Coronary artery (tissue), 2 donors: ENCODE data around the gene AQP1.
A peak's percentile ranks its signal among the peaks of the same experiment; 100 is the strongest.

Experiments used
- DNase-seq: peaks from one replicate; pipeline ENCODE4 v3.0.0-alpha.2; 2017; ENCODE audit warnings: low spot score
- H3K27ac ChIP-seq, 2 donors: fragments of 200-600 bp; sonication (generic); one replicate each; pipeline ENCODE4 v1.5.1; 2016 to 2019
- H3K4me3 ChIP-seq: fragments of 200-600 bp; sonication (generic); 2 replicates; pipeline ENCODE4 v1.5.1; 2016; ENCODE audit warnings: mild to moderate bottlenecking, moderate library complexity
- TF ChIP-seq, protein P1 (sequence below): fragments of 200-600 bp; sonication (generic); IDR thresholded peaks from one replicate; pipeline ENCODE4 v1.5.1; 2019; ENCODE audit warnings: antibody characterized with exemption

The AQP1 gene

DNA sequence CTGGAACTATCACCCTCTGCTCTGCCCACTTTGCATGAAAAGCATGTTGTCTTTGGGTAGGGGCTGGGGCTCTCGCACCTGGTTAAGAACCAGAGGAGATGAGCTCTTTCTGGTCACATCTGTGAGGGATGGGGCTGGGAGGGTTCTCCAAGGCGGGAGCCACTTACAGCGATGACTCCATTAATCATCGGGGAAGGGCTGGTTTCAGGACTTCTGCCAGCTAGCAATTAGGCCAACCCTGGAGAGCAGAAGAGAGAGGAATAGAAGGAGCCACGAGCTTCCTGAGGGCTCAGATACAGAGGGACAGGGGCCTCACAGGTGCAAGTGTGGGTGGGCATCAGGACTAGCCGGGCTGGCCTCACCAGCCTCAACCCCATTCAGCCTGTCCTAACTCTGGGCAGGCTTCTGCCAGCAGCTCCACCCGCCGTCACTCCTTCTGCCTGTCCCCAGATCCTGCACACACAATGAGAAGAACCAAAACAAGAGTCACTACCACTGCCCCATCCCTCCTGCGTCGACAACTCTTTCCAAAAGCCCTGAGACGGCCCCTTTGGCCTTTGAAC, 8.4 kb downstream of the AQP1 start:
- TF ChIP-seq, protein P1, sequence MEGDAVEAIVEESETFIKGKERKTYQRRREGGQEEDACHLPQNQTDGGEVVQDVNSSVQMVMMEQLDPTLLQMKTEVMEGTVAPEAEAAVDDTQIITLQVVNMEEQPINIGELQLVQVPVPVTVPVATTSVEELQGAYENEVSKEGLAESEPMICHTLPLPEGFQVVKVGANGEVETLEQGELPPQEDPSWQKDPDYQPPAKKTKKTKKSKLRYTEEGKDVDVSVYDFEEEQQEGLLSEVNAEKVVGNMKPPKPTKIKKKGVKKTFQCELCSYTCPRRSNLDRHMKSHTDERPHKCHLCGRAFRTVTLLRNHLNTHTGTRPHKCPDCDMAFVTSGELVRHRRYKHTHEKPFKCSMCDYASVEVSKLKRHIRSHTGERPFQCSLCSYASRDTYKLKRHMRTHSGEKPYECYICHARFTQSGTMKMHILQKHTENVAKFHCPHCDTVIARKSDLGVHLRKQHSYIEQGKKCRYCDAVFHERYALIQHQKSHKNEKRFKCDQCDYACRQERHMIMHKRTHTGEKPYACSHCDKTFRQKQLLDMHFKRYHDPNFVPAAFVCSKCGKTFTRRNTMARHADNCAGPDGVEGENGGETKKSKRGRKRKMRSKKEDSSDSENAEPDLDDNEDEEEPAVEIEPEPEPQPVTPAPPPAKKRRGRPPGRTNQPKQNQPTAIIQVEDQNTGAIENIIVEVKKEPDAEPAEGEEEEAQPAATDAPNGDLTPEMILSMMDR: no peak
- H3K4me3 ChIP-seq: peak overlapping the region; percentile 19
- H3K27ac ChIP-seq: peak overlapping the region; percentile 79 to 96
- peak; percentile 75 for DNase-seq

DNA sequence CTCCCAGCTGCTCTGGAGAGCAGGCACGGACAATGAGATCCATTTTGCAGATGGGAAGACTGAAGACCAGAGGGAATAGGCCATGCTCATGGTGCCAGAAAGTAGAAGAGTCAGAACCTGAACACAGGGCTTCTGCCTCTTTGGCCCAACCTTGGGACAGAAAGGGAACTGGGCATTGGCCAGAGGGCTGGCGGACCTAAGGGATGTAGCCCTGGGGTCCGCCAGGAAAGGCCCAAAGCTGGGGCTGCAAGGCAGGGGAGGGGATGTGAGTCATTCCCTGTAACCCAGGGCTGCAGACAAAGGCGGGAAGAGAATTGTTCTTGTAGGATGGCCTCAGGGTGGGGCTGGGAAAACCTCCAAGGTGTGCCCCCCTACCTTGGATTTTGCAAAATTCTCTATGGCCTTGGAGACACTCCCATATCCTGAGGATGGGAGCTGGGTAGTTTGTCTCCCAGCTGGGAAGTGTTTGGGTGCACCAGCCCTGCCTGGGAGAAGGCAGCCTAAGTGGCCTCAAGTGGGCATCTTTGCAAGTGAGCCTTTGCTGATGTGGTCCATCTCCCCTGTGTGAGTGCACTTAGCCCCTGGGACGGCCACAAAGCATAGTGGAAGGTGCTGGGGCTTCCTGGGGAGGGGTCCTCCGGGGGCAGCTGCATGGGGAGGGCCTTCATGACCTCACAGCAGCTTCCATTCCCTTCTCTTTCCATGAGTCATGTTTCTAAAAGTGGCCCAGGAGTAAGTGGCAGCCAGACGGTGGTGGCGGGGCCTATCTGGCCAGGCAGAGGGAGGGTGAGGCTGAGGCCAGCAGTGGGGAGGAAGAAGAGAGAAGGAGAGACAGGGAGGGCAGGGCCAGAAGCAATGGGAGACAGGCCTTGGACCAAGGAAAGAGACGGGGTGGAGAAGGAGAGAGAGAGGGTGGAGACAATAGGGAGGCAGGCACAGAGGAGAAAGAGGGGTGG, 9.2 kb downstream of the AQP1 start:
- TF ChIP-seq, protein P1: no peak
- DNase-seq: peak; percentile 92
- Histone ChIP-seq H3K27ac (peak overlapping the region; percentile 79 to 96), H3K4me3 (peak overlapping the region; percentile 16)

DNA sequence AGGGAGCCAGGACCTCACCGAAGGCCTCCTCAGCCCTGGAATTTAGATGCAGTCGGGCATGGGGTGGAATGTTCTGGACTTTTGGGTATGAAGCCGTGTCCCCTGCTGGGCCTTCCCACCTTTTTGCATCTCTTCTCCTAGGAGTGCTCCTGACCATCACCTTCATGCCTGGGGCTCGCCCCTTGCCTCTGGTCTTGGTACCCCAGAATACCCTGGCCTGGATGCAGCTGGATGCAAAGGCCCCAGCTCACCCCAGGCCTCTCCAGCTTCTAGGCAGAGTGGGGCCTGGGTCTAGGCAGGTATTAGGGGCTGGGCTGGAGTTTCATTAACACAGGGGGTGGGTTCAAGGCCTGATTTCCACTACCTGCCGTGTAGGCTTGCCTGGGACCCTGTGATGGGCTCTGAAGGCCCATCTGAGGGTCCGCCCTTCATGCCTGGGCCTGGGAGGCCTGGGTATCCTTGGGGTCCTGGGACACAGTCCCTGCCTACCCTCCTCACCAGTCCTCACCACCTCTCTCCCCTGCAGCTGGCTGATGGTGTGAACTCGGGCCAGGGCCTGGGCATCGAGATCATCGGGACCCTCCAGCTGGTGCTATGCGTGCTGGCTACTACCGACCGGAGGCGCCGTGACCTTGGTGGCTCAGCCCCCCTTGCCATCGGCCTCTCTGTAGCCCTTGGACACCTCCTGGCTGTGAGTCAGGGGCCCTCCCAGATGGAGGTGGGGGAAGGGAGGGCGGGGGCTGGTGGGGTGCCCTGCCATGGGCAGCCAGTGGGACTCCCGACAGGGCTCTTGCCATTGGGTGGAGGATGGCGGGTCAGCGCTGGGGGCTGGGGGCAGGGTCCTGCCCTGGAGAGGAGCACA, 10.1 kb downstream of the AQP1 start:
- Histone ChIP-seq H3K4me3 (peak overlapping the region; percentile 16), H3K27ac (peak overlapping the region; percentile 79 to 96)
- DNase-seq: peak; percentile 71
- TF ChIP-seq, protein P1: no peak

DNA sequence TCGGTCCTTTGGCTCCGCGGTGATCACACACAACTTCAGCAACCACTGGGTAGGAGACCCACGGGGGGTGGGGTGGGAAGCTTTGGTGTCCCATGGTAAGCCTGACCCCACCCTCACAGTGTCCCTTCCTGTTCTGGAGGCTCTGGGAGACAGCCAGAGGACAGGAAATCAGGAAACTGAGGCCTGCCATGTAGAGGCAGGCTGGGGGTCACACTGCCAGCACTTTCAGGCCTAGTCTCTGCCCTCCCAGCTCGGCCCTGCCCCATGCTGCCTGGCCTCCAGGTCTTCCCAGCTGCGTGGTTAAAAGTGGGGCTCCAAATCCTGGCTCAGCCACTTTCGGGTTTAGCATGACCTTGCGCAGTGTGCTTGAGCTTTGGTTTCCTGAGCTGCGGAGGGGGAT, 10.9 kb downstream of the AQP1 start:
- H3K4me3 ChIP-seq: no peak overlapping the region
- peak; percentile 55 for DNase-seq
- TF ChIP-seq, protein P1: no peak
- peak overlapping the region; percentile 79 to 96 for H3K27ac ChIP-seq

DNA sequence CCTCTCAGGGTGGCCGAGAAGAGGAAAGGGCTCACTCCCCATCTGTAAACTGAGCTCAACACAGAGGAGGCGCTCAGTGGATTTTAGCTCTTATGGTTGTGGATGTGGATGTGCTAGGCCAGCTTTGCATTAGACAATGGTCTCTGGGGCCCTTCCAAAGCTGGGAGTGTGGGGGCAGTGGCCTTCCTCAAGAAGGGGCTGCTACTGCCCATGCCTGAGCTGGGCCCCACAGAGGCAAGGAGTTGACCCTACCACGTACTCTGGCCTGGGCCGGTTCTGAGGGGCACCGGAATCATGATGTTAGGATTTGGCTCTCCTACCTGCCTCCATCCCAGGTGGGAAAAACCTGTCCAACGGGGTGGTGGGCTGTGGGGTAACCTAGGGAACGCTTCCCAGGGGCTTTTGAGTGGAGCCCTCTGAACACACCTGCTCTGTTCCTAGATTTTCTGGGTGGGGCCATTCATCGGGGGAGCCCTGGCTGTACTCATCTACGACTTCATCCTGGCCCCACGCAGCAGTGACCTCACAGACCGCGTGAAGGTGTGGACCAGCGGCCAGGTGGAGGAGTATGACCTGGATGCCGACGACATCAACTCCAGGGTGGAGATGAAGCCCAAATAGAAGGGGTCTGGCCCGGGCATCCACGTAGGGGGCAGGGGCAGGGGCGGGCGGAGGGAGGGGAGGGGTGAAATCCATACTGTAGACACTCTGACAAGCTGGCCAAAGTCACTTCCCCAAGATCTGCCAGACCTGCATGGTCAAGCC, 11.5 kb downstream of the AQP1 start:
- peak; percentile 66 for DNase-seq
- no peak overlapping the region for H3K4me3 ChIP-seq
- H3K27ac ChIP-seq: peak overlapping the region; percentile 79 to 96
- TF ChIP-seq, protein P1: no peak

DNA sequence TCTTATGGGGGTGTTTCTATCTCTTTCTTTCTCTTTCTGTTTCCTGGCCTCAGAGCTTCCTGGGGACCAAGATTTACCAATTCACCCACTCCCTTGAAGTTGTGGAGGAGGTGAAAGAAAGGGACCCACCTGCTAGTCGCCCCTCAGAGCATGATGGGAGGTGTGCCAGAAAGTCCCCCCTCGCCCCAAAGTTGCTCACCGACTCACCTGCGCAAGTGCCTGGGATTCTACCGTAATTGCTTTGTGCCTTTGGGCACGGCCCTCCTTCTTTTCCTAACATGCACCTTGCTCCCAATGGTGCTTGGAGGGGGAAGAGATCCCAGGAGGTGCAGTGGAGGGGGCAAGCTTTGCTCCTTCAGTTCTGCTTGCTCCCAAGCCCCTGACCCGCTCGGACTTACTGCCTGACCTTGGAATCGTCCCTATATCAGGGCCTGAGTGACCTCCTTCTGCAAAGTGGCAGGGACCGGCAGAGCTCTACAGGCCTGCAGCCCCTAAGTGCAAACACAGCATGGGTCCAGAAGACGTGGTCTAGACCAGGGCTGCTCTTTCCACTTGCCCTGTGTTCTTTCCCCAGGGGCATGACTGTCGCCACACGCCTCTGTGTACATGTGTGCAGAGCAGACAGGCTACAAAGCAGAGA, 12.2 kb downstream of the AQP1 start:
- H3K4me3 ChIP-seq: no peak overlapping the region
- DNase-seq: peak; percentile 71
- TF ChIP-seq, protein P1: no peak
- no peak overlapping the region for H3K27ac ChIP-seq
